K562 (cell line): ENCODE data around the gene TNFAIP3. TPM values are rescaled to one million over a fixed set of nuclear protein-coding genes. Genes with fewer than 3 reads are reported as not detected.

Source experiments
- ATAC-seq: fragments of 200-7000 bp; cut with Tn5 transposase; 3 replicates; pipeline ENCODE4 v1.9.1; 2020; ENCODE audit warnings: moderate library complexity
- BruUV-seq: library from RNA; stranded (reverse); fragments of 400-500 nt; replicated peaks from 2 replicates; lab custom pipeline; 2021; lab: Mats Ljungman, UMichigan
- CTCF ChIA-PET: fragments of 300-600 bp; formaldehyde crosslinking; extraction: SDS; loops from one replicate; lab custom pipeline; 2021; ENCODE audit warnings: low intra/inter-chr PET ratio; lab: Yijun Ruan, JAX
- POLR2A ChIA-PET: fragments of 300-600, 350-650 bp; sonication (Branson Sonifier 250); formaldehyde crosslinking; extraction: SDS; loops from one replicate; lab custom pipeline; 2021; ENCODE audit warnings: antibody characterized with exemption, inconsistent platforms; lab: Yijun Ruan, JAX
- DNase-seq, 4 experiments: peaks; one replicate each; pipeline versions ENCODE4 v3.0.0 to v3.0.0-alpha.2; 2011 to 2018; ENCODE audit warnings: low spot score in 3 of 4, mixed read lengths in 3 of 4; ENCODE audit errors: extremely low read depth in 1 of 4
- FAIRE-seq: peaks from 2 replicates; lab custom pipeline; 2011; peaks lifted over from hg19 to GRCh38; lab: Jason Lieb, UNC
- H2AFZ ChIP-seq: 2 replicates; pipeline ENCODE4 v1.6.0; 2011; ENCODE audit warnings: low read depth, low read length, control low read depth, inconsistent platforms
- H3K27ac ChIP-seq: fragments of 200-600 bp; 3 replicates; pipeline ENCODE4 v1.8.0; 2011; ENCODE audit warnings: low read depth, mild to moderate bottlenecking, control low read depth, inconsistent platforms, low read length, moderate library complexity, mixed read lengths; ENCODE audit errors: extremely low read depth
- H3K27me3 ChIP-seq, 2 experiments: fragments of 300-600 bp in 1 of 2; 2 replicates in 1 of 2; 3 replicates in 1 of 2; pipeline versions ENCODE4 v1.6.0 to v1.8.0; 2011; ENCODE audit warnings: inconsistent platforms in 2 of 2, low read length in 2 of 2, mild to moderate bottlenecking in 1 of 2, mixed read lengths in 1 of 2, moderate library complexity in 1 of 2; ENCODE audit not compliant: control insufficient read depth in 2 of 2, insufficient read depth in 2 of 2
- H3K36me3 ChIP-seq: fragments of 300-600 bp; 3 replicates; pipeline ENCODE4 v1.8.0; 2011; ENCODE audit warnings: mild to moderate bottlenecking, low read length, inconsistent platforms; ENCODE audit not compliant: control insufficient read depth, insufficient read depth
- H3K4me1 ChIP-seq, 2 experiments: fragments of 200-600 bp in 1 of 2; replicated peaks in 1 of 2; 2 replicates in 1 of 2; 3 replicates in 1 of 2; pipeline versions ENCODE4 v1.5.1 to v1.8.0; 2011; ENCODE audit warnings: inconsistent platforms in 2 of 2, low read length in 2 of 2, mild to moderate bottlenecking in 1 of 2, mixed read lengths in 1 of 2, moderate library complexity in 1 of 2; ENCODE audit not compliant: control insufficient read depth in 2 of 2, insufficient read depth in 2 of 2
- H3K4me2 ChIP-seq: 2 replicates; pipeline ENCODE4 v1.6.1; 2011; ENCODE audit warnings: low read length, control low read depth, inconsistent platforms, mixed read lengths; ENCODE audit not compliant: insufficient read depth
- H3K4me3 ChIP-seq: fragments of 200-600 bp; sonication (generic), shearing (Covaris generic); 2 replicates; pipeline ENCODE4 v1.5.1; 2016; ENCODE audit warnings: control low read depth, inconsistent platforms
- H3K79me2 ChIP-seq: fragments of 200-600 bp; 3 replicates; pipeline ENCODE4 v1.8.0; 2011; ENCODE audit warnings: low read length, inconsistent platforms; ENCODE audit not compliant: control insufficient read depth, insufficient read depth
- H3K9ac ChIP-seq, 2 experiments: 2 replicates each; pipeline versions ENCODE4 v1.6.0 to v1.6.1; 2011; ENCODE audit warnings: low read depth in 2 of 2, low read length in 2 of 2, control low read depth in 1 of 2, inconsistent platforms in 1 of 2, mild to moderate bottlenecking in 1 of 2, mixed read lengths in 1 of 2; ENCODE audit not compliant: insufficient read depth in 1 of 2
- H3K9me1 ChIP-seq: one replicate; pipeline ENCODE4 v1.6.0; 2011; ENCODE audit warnings: inconsistent platforms, mild to moderate bottlenecking, low read length, moderate library complexity; ENCODE audit not compliant: control insufficient read depth, insufficient read depth
- H3K9me3 ChIP-seq: replicated peaks from 2 replicates; pipeline ENCODE4 v1.5.1; 2011; ENCODE audit warnings: low read depth, low read length, inconsistent platforms; ENCODE audit not compliant: control insufficient read depth, insufficient read depth
- H4K20me1 ChIP-seq: replicated peaks from 2 replicates; pipeline ENCODE4 v1.6.1; 2011; ENCODE audit warnings: low read length, inconsistent platforms, mixed read lengths; ENCODE audit not compliant: control insufficient read depth, insufficient read depth
- CGGBP1 ChIP-seq: fragments of 250-450 bp; sonication (Bioruptor Pico); IDR thresholded peaks from 2 replicates; pipeline ENCODE4 v1.9.0; 2021; ENCODE audit warnings: mild to moderate bottlenecking
- CXXC5 ChIP-seq: fragments of 250-450 bp; sonication (Bioruptor Pico); IDR thresholded peaks from 2 replicates; pipeline ENCODE4 v1.8.0; 2022; ENCODE audit warnings: inconsistent platforms, mild to moderate bottlenecking, moderate library complexity
- ETV6 ChIP-seq, 3 experiments: fragments of 150-350 bp in 1 of 3; sonication (generic) in 1 of 3; formaldehyde crosslinking in 1 of 3; IDR thresholded peaks; 2 replicates each; pipeline versions ENCODE4 v1.6.1 to v1.8.0; 2014 to 2022; ENCODE audit warnings: borderline replicate concordance in 2 of 3, low read depth in 2 of 3, antibody characterized with exemption in 1 of 3, low read length in 1 of 3, mild to moderate bottlenecking in 1 of 3, missing genetic modification reagents in 1 of 3
- GTF2E2 ChIP-seq: fragments of 200-800 bp; sonication (Bioruptor generic); IDR thresholded peaks from 2 replicates; pipeline ENCODE4 v1.6.1; 2016; ENCODE audit warnings: missing genetic modification characterization, missing compliant biosample characterization
- NFE2L1 ChIP-seq: fragments of 450-650 bp; IDR thresholded peaks from 2 replicates; pipeline ENCODE4 v1.6.1; 2016; ENCODE audit warnings: missing genetic modification characterization, low read depth, mild to moderate bottlenecking, missing compliant biosample characterization, moderate library complexity, borderline replicate concordance
- POLR2H ChIP-seq: IDR thresholded peaks from 2 replicates; pipeline ENCODE4 v1.6.1; 2016; ENCODE audit warnings: missing genetic modification characterization, low read depth, mild to moderate bottlenecking, control low read depth, missing compliant biosample characterization, moderate library complexity
- ZFP36 ChIP-seq: fragments of 150-350 bp; IDR thresholded peaks from 2 replicates; pipeline ENCODE4 v1.6.1; 2018; ENCODE audit warnings: low read length, low read depth; ENCODE audit not compliant: partially characterized antibody
- WGBS: fragments of 100-300 bp; shearing (Covaris generic); methylation state at CpG from one replicate; pipeline ENCODE4 v1.1.6; 2016; ENCODE audit warnings: low coverage, mixed read lengths; ENCODE audit not compliant: insufficient coverage; ENCODE audit errors: missing lambda C conversion rate; 5-methylcytosine and 5-hydroxymethylcytosine counted together
- in situ Hi-C: fragments of 300-500 bp; cut with MboI; formaldehyde crosslinking; loops from 4 replicates; pipeline ENCODE4 v1.15.0; 2018; ENCODE audit warnings: inconsistent platforms, mixed read lengths
- intact Hi-C: fragments of 100-400 bp; cut with micrococcal nuclease; formaldehyde crosslinking; loops from 2 replicates; pipeline ENCODE4 v1.14.2; 2022
- polyA plus RNA-seq, 8 experiments: library from polyadenylated mRNA; depleted of rRNA in 4 of 8; stranded (reverse) in 5 of 8; unstranded in 3 of 8; fragments of >200 nt; fragmentation: Nextera tagmentation in 2 of 8; fragmentation: Illumina TruSeq in 1 of 8; extraction: Ambion mirVana in 2 of 8; extraction: Trizol in 1 of 8; gene quantifications; 2 replicates each; pipeline versions ENCODE4 v1.2.1 to v1.2.3, GENCODE V29; 2011 to 2014; ENCODE audit warnings: inconsistent platforms in 1 of 8, missing spikeins in 1 of 8
- total RNA-seq, 7 experiments: library from RNA; depleted of rRNA in 6 of 7; stranded (reverse); fragments of >200 nt in 6 of 7; fragmentation: Illumina TruSeq in 2 of 7; extraction: Trizol in 2 of 7; gene quantifications; 2 replicates each; pipeline versions ENCODE4 v1.2.1 to v1.2.3, GENCODE V29; 2011 to 2021; ENCODE audit warnings: low replicate concordance in 1 of 7
- TF ChIP-seq, protein P1 (sequence below): fragments of 250-450 bp; sonication (Bioruptor Pico); IDR thresholded peaks from 2 replicates; pipeline ENCODE4 v1.4.0; 2020
- TF ChIP-seq, protein P2 (sequence below): fragments of 450-650 bp; IDR thresholded peaks from 2 replicates; pipeline ENCODE4 v1.6.1; 2016

TNFAIP3 gene
- total and polyA plus RNA-seq, 9 of the 15 experiments (the other 6 are each of a cell fraction or from before 2014, with no cell fraction given), result 0.79 to 17.0 (median 6.4) TPM

DNA sequence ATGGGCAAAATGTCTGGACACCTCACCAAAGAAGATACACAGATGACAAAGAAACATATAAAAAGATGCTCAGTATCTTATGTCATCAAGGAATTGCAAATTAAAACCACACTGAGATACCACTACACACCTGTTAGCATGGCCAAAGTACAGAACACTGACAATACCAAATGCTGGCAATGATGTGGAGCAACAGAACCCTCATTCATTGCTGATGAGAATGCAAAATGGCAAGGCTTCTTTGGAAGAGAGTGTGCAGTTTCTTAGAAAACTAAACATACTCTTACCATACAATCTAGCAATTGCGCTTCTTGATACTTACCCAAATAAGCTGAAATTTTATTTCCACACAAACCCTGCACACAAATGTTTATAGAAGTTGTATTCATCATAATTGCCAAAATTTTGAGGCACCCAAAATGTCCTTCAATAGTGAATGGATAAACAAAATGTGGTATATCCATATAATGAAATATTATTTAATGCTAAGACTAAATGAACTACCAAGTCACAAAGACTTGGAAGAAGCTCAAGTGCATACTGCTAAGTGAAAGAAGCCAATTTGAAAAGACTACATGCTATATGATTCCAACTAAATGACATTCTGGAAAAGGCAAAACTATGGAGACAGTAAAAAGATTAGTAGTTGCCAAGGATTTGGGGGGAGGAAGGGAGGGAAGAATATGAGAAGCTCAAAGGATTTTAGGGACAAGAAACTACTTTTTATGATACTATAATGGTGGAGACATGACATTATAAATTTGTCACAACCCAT, 50.7 kb downstream of the TNFAIP3 start:
- no peak overlapping the region for H3K4me2 ChIP-seq
- intact Hi-C loops, result loop anchor here (2.0 kb wide), 1 partner anchor 27 kb away; no protein-coding TSS in a partner anchor
- H3K9ac ChIP-seq, result no peak overlapping the region
- no peaks in the 10 kb centered on the region for H4K20me1 ChIP-seq
- no peaks in the 10 kb centered on the region for H3K79me2 ChIP-seq
- H3K9me1 ChIP-seq, result no peaks in the 10 kb centered on the region
- BruUV-seq, result no TSS peak
- CTCF ChIA-PET, result no interaction called here
- in situ Hi-C loops, result no loop called here
- H3K27ac ChIP-seq, result no peak overlapping the region
- peaks cover 6 to 50% of the 10 kb centered on the region in 2 experiments; a peak in 4 of 5 replicates for H3K4me1 ChIP-seq
- ATAC-seq (no peak), FAIRE-seq (no peak), DNase-seq (no peak)
- 0 out of 2 replicates have a peak overlapping the region, but pooled peaks have one; percentile 73 for H2AFZ ChIP-seq
- H3K9me3 ChIP-seq, result peaks cover 4% of the 10 kb centered on the region
- no peak overlapping the region for H3K4me3 ChIP-seq
- H3K36me3 ChIP-seq, result no peaks in the 10 kb centered on the region; the same call in 2 of the 3 replicates
- 97% methylated on average over 1 of the region's 1 CpG for WGBS
- POLR2A ChIA-PET, result interaction anchor here (1.1 kb wide), 1 partner anchor 17 kb away, joined by 3 read pairs; no protein-coding TSS in a partner anchor
- H3K27me3 ChIP-seq, result no peaks in the 10 kb centered on the region
- TF ChIP-seq ZFP36, result peak; percentile 48
- no peak for TF ChIP-seq ETV6 (IDR thresholded peaks at IDR 0.05; ENCODE audit: borderline replicate concordance in 1 of 2, low read depth in 2 of 2, low read length in 1 of 2)
- no peak for TF ChIP-seq ETV6 (CRISPR knock-in tag; IDR thresholded peaks at IDR 0.05; ENCODE audit: borderline replicate concordance)
- no peak for TF ChIP-seq NFE2L1 (tag)
- TF ChIP-seq POLR2H (tag), result 0 out of 2 replicates have a peak, but pooled peaks have one; percentile 28
- peak; percentile 67; the same call in 1 of the 2 replicates for TF ChIP-seq GTF2E2 (tag)
- TF ChIP-seq, protein P1, sequence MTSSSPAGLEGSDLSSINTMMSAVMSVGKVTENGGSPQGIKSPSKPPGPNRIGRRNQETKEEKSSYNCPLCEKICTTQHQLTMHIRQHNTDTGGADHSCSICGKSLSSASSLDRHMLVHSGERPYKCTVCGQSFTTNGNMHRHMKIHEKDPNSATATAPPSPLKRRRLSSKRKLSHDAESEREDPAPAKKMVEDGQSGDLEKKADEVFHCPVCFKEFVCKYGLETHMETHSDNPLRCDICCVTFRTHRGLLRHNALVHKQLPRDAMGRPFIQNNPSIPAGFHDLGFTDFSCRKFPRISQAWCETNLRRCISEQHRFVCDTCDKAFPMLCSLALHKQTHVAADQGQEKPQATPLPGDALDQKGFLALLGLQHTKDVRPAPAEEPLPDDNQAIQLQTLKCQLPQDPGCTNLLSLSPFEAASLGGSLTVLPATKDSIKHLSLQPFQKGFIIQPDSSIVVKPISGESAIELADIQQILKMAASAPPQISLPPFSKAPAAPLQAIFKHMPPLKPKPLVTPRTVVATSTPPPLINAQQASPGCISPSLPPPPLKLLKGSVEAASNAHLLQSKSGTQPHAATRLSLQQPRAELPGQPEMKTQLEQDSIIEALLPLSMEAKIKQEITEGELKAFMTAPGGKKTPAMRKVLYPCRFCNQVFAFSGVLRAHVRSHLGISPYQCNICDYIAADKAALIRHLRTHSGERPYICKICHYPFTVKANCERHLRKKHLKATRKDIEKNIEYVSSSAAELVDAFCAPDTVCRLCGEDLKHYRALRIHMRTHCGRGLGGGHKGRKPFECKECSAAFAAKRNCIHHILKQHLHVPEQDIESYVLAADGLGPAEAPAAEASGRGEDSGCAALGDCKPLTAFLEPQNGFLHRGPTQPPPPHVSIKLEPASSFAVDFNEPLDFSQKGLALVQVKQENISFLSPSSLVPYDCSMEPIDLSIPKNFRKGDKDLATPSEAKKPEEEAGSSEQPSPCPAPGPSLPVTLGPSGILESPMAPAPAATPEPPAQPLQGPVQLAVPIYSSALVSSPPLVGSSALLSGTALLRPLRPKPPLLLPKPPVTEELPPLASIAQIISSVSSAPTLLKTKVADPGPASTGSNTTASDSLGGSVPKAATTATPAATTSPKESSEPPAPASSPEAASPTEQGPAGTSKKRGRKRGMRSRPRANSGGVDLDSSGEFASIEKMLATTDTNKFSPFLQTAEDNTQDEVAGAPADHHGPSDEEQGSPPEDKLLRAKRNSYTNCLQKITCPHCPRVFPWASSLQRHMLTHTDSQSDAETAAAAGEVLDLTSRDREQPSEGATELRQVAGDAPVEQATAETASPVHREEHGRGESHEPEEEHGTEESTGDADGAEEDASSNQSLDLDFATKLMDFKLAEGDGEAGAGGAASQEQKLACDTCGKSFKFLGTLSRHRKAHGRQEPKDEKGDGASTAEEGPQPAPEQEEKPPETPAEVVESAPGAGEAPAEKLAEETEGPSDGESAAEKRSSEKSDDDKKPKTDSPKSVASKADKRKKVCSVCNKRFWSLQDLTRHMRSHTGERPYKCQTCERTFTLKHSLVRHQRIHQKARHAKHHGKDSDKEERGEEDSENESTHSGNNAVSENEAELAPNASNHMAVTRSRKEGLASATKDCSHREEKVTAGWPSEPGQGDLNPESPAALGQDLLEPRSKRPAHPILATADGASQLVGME (CRISPR knock-in tag), result no peak
- TF ChIP-seq, protein P2, sequence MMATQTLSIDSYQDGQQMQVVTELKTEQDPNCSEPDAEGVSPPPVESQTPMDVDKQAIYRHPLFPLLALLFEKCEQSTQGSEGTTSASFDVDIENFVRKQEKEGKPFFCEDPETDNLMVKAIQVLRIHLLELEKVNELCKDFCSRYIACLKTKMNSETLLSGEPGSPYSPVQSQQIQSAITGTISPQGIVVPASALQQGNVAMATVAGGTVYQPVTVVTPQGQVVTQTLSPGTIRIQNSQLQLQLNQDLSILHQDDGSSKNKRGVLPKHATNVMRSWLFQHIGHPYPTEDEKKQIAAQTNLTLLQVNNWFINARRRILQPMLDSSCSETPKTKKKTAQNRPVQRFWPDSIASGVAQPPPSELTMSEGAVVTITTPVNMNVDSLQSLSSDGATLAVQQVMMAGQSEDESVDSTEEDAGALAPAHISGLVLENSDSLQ, result no peak
- no peak for TF ChIP-seq CGGBP1 (CRISPR knock-in tag)
- peak; percentile 18; the same call in 1 of the 2 replicates for TF ChIP-seq CXXC5
